Gastroesophageal sphincter (tissue), 3 donors: ENCODE measurements around the gene CDCA5.

Experiments used
- EP300 ChIP-seq: sonication (generic); formaldehyde crosslinking; IDR thresholded peaks from one replicate; pipeline ENCODE4 v1.6.1; 2017; ENCODE audit warnings: antibody characterized with exemption, mild to moderate bottlenecking
- POLR2A ChIP-seq, 2 donors: fragments of 450-650 bp; IDR thresholded peaks; one replicate each; pipeline ENCODE4 v1.6.1; 2017; ENCODE audit warnings: antibody characterized with exemption in 2 of 2, mild to moderate bottlenecking in 2 of 2, moderate library complexity in 1 of 2
- TF ChIP-seq, protein P1 (sequence below), 4 experiments: fragments of 200-600 bp in 2 of 4; fragments of 450-650 bp in 2 of 4; sonication (generic) in 1 of 4; IDR thresholded peaks; one replicate each; pipeline ENCODE4 v1.5.1; 2017 to 2019; ENCODE audit warnings: antibody characterized with exemption in 4 of 4, mild to moderate bottlenecking in 2 of 4, moderate library complexity in 2 of 4

DNA sequence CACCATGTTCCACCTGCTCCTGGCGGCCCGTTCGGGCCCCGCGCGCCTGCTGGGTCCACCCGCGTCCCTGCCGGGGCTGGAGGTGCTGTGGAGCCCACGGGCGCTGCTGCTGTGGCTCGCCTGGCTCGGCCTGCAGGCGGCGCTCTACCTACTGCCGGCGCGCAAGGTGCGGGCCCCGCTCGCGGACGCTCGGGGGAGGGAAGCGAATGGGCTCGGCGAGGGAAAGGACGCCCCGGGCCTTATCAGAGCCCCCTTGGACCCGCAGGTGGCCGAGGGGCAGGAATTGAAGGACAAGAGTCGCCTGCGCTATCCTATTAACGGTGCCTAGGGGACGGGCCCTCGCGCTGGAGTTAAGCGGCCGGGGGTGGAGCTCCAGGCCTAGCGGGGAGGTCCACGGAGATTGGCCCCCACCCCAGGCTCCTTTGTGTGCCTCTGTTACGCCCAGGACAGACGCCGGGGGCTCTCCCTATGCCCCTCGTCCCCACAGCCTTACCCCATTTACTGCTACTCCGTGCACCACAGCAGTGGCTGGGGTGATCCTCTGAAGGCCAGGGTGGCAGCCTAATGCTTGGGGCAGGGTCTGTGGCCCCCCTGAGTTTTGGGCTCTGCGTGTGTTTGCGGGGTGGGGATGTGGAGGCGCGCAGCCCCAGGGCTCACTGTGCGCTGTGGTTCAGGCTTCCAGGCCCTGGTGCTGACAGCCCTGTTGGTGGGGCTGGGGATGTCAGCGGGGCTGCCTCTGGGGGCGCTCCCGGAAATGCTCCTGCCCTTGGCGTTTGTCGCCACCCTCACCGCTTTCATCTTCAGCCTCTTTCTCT lies 28.9 kb upstream of the CDCA5 start:
- TF ChIP-seq, protein P1, sequence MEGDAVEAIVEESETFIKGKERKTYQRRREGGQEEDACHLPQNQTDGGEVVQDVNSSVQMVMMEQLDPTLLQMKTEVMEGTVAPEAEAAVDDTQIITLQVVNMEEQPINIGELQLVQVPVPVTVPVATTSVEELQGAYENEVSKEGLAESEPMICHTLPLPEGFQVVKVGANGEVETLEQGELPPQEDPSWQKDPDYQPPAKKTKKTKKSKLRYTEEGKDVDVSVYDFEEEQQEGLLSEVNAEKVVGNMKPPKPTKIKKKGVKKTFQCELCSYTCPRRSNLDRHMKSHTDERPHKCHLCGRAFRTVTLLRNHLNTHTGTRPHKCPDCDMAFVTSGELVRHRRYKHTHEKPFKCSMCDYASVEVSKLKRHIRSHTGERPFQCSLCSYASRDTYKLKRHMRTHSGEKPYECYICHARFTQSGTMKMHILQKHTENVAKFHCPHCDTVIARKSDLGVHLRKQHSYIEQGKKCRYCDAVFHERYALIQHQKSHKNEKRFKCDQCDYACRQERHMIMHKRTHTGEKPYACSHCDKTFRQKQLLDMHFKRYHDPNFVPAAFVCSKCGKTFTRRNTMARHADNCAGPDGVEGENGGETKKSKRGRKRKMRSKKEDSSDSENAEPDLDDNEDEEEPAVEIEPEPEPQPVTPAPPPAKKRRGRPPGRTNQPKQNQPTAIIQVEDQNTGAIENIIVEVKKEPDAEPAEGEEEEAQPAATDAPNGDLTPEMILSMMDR (IDR thresholded peaks at IDR 0.05) = peak in 3 of 4 experiments; percentile 89 to 94 (median 93)
- TF ChIP-seq POLR2A (IDR thresholded peaks at IDR 0.05) (no peak), EP300 (no peak)
